HG03095 (cell line): ENCODE results near the gene KANSL1L.

Experiments
- ATAC-seq: cut with Tn5 transposase; IDR thresholded peaks from one replicate; pipeline ENCODE4 v1.9.1; 2021; ENCODE audit warnings: moderate library complexity; ENCODE audit not compliant: unreplicated experiment

KANSL1L gene

DNA sequence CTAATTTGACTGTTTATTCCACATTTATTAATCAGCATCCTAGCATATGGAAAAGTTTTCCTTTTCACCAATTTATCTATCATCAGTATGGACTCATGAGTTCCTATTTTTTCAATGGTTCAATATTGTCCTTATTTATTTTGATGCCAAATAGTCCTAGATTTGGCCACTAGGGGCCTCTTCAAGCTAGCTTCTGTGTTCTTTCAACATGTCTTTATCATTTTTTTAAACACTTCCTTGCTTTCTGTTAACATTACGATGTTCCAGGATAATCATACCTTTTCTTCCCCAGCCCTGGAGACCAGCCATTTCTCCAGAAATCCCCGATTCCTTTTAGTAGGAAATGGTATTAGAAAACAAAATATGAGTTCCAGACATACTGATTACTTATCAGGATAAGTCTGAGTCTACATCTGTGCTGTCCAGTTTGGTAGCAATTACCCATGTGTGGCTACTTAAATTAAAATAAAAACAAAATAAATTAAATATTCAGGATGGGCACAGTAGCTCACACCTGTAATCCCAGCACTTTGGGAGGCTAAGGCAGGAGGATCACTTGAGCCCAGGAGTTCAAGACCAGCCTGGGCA lies 98.2 kb downstream of the KANSL1L start:
- no peak for ATAC-seq

DNA sequence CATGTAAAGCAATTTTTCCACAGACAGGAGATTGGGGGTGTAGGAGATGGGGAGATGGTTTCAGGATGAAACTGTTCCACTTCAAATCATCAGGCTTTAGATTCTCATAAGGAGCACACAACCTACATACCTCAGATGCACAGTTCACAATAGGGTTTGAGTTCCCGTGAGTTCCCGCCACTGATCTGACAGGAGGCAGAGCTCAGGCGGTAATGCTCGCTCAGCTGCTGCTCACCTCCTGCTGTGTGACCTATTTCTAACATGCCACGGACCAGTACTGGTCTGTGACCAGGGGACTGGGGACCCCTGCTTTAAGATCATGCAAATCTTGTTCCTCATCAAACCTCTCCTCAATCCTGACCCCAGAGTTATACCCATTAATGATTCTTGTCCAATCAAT lies 98.7 kb downstream of the KANSL1L start:
- no peak for ATAC-seq

DNA sequence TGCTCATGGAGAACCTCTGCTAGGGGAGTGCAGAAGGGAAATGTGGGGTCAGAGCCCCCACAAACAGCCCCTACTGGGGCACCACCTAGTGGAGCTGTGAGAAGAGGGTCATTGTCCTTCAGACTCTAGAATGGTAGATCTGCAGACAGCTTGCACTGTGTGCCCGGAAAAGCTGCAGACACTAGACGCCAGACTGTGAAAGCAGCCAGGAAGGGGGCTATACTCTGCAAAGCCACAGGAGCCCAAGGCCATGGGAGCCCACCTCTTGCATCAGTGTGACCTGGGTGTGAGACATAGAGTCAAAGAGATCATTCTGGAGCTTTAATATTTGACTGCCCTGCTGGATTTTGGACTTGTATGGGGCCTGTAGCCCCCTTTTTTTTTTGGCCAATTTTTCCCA lies 107.9 kb downstream of the KANSL1L start:
- no peak for ATAC-seq

DNA sequence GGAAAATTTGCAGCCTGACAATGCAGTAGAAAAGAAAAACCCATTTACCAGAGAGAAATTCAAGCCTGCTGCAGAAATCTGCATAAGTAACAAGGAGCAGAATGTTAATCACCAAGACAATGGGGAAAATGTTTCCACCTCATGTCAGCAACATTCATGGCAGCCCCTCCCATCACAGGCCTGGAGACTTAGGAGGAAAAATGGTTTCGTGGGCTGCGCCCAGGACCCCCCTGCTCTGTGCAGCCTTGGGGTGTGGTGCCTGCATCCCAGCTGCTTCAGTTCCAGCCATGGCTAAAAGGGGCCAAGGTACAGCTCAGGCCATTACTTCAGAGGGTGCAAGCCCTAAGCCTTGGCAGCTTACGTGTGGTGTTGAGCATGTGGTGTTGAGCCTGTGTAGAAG lies 115.4 kb downstream of the KANSL1L start:
- ATAC-seq = no peak

DNA sequence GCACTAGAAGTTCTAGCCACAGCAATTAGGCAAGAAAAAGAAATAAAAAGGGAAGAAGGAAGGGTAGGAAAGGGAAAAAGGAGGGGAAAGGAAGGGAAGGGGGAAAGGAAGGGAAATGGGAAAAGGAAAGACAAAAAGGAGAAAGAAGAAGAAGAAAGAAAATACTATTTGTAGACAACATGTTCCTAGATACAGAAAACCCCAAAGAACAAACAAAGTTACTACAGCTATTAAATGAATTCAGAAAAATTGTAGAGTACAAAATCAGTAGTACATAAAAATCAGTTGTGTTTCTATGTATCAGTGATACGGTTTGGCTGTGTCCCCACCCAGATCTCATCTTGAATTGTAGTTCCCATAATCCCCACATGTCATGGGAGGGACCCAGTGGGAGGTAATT lies 116.5 kb downstream of the KANSL1L start:
- ATAC-seq = no peak

DNA sequence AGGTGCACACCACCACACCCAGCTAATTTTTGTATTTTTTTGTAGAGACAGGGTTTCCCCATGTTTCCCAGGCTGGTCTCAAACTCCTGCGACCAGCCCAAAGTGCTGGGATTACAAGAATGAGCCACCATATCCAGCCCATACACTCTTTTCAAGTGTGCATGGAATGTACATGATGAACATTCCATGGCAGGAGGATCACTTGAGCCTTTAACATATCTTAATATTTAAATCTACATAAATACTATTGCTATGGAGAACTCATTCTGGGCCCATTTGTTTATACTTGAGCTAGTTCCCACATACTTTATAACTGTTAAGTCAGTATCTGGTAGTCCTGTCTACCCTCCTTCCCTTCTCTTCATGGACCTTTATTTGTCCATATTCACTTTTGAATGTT lies 120.3 kb downstream of the KANSL1L start:
- ATAC-seq = no peak

DNA sequence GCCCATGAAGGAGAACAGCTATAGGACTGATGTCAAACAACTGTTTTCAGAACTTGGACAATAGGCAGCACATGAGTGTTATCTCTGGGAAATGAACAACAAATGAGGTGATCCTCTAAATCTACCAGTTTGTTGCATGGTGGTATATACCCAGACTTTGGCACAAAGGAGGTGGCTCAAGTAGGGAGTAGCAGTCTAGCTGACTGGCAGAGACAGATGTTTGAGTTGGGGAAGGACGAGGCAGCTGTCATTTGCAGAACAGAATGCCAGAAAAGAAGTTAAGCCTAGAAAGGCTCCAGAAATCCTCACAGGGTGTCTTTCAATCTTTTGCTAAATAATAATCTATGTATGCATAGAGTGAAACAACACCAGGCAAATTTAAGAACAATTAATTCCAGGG lies 121.4 kb downstream of the KANSL1L start:
- no peak for ATAC-seq

DNA sequence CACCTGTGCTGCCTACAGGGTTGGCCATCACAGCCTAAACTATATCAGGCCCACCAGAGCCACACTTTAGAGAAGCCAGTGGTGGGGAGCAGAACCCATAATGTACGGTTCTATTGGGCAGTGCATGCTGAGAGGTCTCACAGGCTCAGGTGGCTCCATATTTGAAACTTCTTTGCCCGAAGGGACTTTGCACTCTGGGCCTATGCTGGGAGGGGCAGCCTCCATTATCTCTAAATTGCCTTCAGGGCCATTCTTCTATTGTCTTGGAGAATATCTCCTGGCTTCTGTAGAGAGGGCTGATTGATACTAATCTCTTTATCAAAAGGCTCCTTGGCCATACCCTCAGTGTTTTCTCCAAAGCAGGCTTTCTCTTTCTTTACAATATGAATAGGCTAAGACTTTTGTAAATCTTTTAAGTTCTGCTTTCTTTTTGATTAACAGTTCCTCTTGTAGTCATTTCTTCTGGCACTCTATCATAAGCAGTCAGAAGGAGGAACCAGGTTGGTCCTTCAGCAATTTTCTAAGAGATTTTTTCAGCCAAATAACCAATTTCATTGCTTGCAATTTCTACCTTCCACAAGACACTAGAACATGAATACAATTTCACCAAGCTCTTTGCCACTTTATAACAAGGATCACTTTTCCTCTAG lies 124.2 kb downstream of the KANSL1L start:
- no peak for ATAC-seq

DNA sequence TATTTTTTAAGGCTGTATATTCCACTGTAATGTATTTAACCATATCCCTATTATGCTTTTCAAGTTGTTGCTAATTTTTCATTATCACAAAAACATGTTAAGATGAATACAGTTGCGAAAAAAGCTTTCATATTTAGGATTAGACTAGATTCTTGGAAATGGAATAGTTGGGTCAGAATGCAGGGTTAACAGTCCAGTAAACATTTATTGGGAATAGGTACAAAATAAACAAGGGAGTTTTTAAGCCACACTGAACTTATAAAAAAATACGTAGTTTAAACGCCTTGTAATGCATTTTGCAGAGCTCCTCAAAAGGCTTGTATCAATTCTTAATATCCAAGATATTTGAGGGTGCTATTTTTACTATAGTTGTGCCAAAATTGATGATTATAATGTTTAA lies 133.1 kb downstream of the KANSL1L start:
- ATAC-seq = no peak

DNA sequence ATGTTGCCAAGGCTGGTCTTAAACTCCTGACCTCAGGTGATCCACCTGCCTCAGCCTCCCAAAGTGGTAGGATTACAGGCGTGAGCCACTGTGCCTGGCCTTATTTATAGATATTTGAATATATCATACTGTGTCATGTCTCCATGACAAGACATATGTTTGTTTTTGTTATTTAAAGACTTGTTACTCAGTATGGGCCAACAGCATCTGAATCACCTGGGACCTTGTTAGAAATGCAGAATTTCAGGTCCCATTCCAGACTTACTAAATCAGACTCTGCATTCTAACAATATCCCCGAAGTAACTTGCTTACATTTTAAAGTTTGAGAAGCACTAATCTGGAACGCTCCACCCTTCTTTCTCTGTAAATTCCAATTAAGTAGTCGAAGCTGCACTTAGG lies 135.5 kb downstream of the KANSL1L start:
- ATAC-seq = no peak

DNA sequence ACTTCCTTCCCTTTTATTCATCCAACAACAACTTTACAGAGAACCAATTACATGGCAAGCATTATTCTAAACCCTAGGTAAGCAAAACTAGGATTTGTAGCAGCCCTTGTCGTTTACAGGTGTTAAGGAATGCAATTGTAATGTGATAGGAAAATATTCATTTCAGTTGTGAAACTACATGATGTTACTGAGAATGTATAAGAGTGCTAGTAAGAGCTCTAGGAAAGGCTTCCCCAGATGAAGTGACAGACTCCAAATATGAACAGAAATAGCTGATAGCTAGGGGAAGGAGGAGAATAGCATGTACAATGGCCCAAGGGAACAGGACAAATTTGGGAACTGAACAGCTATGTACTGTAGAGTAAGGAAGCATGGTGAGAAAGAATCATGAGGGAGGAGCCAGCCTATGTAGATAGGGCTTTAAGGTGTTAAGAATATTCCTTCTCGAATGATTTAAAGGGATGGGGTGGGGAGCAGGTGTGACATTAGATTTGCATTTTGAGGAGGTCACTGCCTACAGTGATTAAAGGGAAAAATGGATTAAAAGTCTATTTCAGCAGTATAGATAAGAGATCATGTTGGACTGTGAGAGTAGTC lies 137.0 kb downstream of the KANSL1L start:
- no peak for ATAC-seq

DNA sequence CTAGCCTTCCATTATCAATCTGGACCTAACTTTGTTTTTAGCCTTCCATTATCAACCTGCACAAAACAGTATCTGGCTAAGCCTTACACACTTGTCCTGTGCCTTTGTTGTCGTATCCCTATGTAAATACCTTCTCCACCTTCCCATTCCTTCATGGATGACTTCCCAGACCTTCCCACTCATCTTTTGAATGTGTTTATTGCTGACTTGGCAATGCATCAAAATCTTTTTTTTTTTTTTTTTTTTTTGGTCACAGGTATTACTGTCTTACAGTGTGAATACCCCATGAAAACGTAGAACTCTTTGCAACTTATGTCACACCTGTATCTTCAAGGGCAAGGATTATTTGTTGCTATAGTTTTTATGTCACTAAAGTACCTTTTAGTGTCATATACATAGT lies 143.0 kb downstream of the KANSL1L start:
- no peak for ATAC-seq

DNA sequence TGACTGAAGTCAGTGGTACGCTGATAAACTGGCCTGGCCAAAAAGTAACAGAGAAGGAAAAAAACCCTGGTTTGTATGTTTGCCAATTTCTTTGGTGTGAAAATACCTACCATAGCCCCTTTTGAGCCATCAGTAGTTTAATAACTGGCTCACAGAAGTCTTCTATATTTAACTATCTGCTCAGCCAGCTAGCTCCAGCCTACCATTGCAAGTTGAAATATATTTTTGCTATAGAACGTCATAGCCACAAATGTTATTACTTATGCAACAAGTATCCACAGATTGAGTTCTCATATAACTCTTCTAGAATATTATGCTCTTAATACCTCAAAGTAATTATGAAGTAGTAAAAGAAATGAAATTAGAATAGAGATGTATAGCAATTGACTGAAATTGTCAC lies 143.6 kb downstream of the KANSL1L start:
- ATAC-seq = no peak

DNA sequence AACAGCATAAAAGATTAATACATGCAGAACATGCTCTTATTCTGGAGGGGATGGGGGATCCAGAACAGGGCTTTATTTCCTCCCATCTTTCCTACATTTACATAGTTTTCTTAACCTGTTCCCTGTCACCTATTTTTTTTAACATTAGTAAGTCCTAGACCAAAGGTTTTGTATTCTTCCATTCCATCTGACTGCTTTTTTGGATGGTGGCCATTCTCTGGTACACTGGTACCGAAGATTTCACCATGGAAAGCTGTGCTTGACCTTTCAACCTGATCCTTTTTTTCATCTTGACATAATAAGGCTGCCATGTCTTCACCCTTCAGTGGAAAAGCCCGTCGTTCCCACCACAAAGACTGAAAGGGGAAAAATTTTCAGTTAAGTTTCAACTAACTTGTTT lies 148.4 kb downstream of the KANSL1L start:
- no peak for ATAC-seq

DNA sequence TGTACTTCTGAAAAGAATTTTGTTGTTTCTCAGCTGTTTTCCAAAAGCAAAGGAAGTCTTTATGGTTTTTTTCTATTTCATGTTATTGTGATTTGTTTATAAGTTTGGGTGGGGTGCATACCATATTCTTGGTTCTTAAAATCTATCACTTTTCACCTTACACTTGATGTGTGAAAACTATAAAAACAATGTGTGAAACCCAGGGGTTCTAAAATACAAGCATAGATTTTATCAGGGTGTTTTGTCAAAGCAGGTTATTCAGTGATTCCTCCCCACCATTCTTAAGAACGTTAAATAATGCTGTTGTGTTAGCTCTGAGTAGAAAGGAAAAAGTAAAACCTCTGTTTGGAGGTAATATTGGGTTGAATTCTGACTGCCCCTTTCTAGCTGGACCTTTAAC lies 151.1 kb downstream of the KANSL1L start:
- ATAC-seq = no peak

DNA sequence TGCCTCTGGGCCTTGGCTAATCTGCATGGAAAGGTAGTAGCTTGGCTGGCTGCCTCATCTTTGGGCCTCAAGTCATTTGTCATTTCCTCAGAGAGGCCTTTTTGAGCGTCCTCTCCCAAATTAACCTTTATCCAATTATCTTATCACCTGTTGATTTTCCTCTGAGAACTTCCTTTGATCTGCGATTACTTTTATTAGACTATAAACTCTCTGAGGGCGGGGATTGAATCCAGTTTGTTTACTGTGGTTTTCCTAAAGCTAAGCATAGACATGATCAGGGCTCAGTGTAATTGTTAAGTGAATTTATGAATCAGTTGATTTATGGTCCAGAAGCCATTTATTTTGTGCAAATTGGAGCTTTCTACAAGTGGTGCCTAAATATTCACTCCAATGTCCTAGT lies 161.3 kb downstream of the KANSL1L start:
- no peak for ATAC-seq

DNA sequence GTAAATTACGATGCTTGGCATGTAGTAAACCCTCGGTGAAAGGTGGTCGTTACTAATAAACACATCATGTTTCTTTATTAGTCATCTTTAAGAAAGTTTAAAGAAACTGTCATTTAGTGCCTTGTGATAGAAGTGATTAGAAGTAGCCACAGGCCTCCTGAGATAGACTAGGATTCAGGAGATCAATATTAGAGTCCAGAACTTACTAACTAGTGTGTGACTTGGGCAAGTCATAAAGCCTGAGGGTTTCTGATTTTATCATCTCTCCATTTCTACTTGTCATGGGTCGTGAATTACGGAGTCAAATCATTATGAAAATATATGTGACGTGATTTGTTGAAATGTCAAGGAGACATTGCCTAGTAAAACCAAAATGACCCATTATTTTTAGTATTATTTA lies 162.1 kb downstream of the KANSL1L start:
- no peak for ATAC-seq

DNA sequence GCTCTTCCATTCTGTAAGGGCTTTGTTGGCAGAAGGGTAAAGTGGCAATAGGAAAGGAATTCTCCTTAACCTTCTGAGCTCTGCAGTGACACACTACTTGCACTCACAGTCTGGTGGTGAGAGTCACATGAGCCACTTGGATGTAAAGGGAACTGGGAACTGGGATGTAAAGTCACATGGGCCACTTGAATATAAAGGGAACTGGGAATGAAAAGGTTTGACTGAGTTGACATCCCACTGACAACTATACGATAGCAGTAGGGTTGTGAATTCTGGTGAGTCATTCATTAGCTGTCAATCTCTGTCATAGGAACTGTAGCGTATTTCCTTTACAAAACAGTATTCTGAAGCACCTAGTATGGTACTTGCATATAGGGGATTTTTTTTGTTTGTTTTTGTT lies 163.3 kb downstream of the KANSL1L start:
- ATAC-seq = no peak

DNA sequence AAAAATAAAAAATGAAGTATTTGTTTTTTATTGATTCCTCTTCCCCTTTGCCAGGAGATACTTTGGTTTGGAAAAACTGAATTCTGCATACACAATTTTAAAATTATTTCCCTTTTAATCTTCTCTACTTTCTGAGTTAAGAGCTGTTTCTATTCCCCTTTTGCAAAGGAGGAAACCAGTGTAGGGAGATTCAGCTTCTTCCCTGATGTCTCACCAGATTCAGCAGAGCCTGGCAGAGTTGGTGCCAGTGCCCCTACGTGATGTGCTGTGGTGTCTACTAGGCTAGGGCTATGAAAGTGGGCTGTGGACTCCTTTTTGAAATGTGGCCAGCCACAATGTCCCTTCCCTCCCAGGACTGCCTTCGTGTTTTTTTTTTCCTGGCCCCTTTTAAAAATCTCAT lies 166.3 kb downstream of the KANSL1L start:
- ATAC-seq = no peak

DNA sequence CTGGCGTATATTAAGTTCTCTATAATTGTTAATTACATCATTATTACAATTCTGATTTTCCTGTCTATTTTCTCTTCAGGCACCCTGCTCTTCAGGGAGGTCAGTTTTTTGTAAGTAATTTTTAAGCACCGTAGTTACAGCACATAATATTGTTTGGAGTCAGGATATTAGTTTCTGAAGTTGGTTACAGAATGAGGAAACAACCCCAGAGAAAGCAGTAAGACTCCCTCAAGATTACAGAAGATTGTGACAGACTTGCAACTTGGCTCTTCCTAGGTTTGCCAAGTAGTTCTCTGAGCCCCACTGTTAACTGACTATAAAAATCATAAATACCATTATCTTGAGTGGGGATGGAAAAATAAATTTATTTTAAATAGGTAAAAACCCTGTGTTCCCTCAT lies 167.8 kb downstream of the KANSL1L start:
- no peak for ATAC-seq

DNA sequence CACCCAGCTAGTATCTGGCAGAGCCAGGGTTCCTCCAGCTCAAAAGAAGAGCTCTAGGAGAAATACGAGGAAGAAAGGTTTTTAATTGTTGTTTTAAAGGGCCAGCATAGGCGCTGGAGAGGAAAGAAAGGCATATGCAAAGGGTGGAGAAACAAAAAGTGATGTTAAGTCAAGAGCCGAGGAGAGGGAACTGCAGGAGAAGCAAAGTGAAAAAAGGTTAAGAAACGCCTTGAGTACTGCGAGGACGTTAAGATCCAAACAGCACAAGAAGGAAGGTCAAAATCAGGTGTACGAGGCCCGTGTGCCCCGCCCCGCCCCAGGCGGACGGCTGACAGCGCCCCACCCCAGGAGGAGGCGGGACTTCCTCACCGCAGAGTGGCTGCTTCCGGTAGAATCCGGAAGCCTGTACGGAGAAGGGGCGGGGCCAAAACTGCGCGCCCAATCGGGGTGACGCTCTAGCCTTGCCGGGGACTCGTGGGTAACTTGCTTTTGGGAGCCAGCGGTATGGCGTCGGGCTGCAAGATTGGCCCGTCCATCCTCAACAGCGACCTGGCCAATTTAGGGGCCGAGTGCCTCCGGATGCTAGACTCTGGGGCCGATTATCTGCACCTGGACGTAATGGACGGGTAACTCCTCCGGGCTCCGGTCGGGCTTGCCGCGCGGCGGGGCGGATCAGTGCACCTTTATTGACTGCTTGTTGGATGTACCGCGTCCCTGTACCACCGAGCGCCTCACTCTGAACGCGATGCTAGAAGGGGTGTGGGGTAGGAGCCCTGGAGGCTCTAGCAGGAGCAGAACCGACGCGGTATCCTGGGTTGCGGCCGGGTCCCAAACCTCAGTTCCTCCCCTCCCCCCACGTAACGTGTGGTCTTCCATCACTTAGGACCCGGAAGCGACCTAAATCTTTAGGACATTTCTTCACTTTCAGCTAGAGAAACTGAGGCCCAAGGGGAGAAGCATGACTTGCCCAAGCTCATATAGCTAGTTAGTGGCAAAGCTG lies 168.8 kb downstream of the KANSL1L start, which contains the start of gene RPE:
Gene RPE, plus strand, starts transcription at position 481 of the 1,000 bp plus-strand sequence. Its CDS starts 24 bp downstream, at position 505.
- peak; percentile 99 for ATAC-seq
